GM19395 (cell line): ENCODE measurements around the gene GRIN2A.

Experiments
- ATAC-seq: cut with Tn5 transposase; IDR thresholded peaks from one replicate; pipeline ENCODE4 v1.9.1; 2021; ENCODE audit warnings: mild to moderate bottlenecking, moderate library complexity; ENCODE audit not compliant: unreplicated experiment

GRIN2A gene

DNA sequence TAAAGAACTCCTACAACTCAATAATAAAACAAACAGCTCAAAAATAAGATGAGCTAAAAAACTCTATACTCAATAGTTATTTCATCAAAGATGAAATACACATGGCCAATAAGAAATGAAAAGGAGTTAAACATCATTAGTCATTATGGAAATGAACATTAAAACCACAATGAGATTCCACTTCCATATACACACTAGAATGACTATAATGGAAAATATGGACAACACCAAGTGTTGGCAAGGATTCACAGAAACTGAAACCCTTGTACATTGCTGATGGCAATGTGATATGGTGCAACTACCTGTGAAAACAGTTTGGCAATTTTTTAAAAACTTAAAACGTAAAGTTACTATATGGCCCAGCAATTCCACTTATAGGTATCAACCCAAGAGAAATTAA, 91.4 kb downstream of the GRIN2A start:
- ATAC-seq, result no peak

DNA sequence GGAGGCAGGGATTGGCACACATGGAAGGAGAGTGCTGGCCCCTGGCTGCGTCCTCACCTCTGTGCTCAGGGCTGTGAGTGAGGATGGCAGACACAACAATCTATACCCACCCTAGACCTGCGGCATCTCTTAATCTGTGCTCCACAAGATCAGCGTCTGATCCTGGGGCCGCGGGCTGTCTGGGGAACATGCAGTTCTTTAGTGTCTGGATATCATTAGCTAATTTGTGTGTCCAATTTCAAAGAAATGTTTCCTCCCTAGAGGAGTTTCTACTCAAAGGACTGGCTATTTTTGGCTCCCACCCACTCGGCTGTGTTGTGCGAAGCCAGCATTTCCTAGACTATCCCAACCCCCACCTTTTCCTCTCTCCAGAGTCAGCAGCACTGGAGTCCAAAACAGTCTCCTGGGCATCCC, 93.8 kb downstream of the GRIN2A start:
- ATAC-seq, result no peak

DNA sequence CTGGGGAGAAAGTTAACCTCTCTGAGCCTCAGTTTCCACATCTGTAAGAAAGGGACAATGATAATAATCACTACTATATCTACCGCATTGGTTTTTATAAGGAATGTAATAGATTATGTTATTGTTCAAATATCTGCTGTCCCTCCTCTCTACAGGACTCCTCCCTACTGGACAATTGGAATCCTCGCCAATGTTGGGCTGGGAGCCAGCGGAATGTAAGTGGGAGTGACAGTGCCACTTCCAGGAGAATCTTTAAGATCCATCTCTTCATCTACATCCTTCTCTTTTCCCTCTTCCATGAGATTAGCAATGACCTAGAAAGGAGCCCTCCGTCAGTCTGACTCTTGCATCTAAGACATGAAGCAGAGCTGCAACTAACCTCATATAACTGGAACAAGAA, 95.1 kb downstream of the GRIN2A start:
- no peak for ATAC-seq

DNA sequence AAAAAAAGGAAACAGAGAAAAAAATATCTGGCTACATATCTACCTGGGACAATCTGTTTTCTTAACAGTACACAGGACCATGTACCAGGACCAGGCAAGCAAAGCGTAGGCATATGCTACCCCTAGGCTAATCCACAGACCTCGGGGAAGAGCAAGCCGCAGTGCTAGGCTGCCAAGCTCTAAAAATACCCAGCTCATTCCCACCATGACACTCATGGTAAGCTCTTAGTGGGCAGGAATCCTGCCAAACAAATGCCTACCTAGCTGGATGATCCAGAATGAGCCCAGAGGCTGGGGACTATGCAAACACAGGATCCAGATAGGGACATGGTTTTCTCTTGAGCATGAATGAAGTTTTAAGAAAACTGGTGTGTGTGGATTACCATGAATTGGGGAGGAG, 95.6 kb downstream of the GRIN2A start:
- no peak for ATAC-seq

DNA sequence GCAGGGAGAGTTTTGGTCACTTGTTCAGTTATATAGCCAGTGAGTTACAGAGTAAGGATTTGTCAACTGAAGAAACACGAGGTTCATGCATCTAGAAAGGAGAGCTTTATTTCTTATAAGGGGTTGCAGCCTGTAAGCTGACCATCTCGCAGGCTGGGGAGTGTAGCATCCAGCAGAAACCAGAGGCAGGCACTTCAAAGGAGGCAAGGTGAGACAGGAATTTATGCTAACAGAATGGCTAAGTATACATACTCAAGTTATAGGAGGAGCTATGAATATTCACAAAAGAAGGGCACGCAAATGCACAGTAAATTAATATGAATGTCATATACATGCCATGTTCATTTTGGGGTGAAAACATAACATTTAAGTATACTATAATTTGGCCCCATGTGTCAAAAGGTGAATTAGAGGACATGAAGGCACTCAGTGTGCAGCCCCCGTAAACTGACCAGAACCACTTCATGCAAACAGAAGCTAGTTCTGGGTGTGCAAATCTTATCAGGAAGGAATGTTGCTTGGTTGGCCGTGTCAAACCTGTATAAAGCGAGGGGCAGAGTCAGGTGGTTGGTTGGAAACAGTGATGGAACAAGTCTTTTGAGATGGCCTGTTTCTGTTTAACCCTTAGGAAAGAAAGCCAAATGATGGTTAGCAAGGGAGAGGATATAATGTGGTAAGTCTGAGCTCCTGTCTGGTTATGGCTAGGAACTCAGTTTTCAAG, 97.0 kb downstream of the GRIN2A start:
- ATAC-seq, result no peak

DNA sequence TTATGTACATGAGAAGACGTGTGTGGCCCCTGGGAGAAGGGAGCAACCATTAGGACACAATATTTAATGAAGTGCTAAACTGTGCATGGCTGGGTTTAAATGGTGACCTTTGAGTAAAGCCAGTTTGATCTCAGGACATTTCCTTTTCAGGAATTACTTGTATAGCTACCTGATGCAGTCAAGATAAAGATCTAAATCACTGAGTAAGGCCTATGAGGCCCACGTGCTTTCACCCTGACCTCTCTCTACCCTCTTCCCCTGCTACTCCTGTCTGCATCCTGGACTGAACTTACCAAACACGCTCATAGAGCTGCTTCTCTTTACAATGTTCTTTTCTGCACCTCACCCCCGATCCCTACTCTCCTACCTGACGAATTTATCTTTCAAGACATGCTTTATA, 98.9 kb downstream of the GRIN2A start:
- no peak for ATAC-seq

DNA sequence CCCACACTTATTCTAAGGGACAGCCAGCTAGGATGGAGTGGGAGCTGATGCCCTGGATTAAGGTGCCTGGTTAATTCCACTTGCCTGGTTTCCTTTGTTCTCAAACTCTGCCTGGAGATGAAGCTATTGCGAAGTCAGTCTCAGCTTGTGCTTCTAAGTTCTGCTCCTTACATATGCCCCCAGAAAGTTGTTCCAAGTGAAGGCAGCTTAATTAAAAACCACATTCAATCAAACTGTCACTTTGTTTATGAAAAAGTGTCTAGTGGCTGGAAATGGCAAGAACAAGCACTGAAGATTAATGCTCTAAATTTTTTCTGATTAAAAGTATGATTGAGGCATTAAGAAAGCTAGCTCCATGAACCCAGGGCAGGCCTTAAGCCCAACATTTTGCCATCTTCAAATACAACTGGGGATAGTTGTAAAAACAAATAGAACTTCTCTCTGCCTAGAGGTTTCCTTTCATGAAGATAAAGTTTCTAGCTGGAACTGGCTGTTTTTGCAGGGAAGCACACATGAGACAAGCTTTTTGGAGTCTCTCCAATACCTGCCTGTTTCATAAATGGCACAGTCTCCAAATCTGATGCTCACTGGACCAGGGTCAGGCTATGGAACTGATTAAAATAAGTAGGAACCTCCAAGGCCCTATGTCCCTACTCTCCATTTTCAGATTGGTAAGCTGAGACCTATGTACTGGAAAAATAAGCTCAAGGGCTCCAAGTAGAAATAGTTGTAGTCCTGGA, 100.9 kb downstream of the GRIN2A start:
- no peak for ATAC-seq

DNA sequence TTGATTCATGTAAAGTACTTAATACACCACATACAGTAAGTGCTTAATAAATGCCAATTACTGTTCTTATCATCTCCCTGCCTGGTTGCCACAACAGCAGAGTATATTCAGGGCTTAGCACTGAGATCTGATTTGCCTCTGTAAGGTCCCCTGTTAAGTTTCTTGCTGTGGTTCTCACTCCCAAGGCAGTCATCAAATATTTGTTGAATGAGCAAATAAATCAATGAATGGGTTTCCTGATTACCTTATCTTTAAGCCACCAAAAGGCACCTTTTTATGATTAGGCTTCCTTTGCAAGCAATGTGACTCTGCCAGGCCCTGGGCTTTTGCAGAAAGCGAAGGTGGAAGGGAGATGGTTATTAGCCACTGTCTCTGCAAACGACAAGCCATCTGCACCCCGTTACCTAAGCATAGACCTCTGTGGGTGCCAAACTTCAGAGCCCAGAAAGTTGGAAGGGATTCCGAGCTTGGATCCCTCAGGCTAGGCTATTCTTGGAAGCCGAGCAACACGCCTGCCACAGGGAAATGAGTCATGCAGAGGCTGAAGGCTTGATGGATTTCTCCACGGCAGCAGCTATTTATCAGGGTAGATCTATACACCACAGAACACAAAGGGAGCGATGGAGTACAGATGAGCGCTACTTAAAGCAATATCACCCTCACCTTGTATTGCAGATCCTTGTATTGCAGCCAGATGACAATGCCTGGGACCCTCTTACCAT, 102.0 kb downstream of the GRIN2A start:
- ATAC-seq, result no peak

DNA sequence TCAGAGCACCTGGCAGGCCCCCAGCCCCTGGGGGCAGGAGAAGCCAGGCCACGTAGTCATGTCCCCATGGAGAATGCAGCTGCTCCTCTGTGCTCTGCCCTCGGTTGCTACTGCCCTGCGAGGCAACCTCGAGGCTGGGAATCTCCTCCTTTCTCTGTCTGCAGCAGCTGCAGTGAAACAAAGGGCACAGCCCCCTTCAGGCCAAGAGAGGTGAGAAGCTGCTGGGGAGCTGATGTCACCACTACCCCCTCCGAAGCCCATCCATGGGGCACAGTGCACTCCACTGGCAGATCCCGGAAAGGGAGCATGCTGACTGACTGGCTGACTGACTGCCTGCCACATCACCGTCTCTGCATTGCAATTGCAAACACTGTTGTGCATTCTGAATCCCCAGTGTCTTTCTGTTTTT, 103.7 kb downstream of the GRIN2A start:
- ATAC-seq, result no peak

DNA sequence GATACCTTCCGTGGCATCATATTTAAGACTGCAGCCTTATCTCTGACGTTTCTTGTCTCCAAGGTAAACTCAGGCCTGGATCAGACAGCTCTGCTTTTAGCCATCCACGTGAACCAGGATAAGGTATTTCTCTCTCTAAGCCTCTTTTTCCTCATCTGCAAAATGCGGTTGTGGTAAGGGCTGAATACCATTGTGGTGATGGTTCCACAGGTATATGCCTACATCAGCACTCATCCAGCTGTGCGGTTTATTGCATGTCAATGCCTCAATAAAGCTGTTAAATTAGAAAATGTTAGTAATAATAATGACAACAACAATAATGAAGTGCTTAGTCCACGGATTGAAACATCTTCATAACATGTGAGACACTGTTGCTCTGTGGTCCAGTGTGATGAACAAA, 104.4 kb downstream of the GRIN2A start:
- no peak for ATAC-seq

DNA sequence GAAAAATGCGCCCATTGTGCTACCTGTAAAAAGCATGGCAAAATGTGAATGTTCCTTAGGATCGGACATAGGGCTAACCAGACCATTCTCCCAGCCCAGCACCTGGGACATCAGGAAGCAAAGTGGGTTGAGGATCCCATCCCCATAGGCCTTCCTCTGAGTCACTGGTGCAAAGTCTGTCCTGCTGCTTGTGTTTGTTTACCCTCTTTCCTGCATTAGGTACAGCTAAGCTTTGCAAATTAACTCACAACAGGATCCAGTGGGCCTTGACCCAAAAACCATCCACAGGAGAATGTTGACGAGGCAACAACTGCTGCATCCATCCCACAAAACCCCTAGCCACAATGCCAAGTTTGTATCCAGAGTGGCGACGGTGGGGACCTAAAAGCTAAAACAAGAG, 106.2 kb downstream of the GRIN2A start:
- ATAC-seq, result no peak

DNA sequence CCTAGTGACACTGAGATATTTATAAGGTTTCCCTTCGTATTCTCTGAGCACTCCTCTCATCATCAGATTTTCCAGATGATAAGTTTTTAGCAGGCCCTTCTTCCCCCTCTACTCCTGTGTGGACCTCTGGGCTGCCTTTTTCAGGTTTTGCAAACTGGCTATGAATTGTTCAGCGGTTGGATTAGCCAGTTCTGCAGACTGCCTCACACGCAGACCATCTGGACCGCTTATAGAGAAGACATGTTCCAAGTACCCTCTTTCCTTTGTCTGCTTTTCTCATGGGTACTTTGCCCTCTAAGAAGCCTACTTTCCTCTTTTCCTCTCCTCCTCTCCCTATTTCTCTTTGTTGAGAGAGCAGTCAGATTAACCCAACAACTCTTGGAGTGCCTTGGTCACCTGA, 111.6 kb downstream of the GRIN2A start:
- ATAC-seq, result no peak

DNA sequence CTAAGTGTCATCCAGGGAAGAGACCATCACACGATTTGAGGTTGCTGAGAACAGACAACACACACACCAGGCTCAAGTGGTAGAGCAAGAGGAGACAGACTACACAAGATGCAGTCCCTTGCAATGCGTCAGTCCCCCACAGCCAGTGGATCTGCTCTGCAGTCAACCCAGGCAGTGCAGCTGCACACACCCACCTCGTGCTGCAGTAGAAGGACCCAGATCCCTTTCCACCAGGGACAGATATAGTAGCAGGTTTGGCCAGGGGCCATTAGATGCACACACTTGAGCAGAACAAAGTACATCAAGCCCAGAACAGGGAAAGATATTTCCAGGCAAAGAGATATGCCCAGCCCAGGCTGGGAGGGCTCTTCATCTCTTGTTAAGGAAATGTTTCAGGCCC, 112.9 kb downstream of the GRIN2A start:
- no peak for ATAC-seq

DNA sequence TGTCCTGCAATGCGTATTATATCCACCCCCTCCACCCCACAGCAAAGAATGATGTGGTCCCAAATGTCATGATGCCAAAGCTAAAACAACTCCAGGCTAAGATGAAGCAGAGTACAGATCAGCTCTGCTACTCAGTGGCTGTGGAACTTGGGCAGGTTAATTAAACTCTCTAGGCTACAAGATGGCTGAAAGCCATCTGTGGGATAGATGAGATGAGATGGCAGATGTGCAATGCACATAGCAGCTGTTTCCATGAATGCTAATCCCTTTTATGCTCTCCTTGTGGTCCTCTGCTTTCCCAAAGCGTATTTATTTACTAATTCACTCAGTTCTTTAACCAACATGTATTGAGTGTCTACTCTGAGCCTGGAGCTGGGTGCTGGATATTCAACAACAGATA, 114.4 kb downstream of the GRIN2A start:
- ATAC-seq, result no peak

DNA sequence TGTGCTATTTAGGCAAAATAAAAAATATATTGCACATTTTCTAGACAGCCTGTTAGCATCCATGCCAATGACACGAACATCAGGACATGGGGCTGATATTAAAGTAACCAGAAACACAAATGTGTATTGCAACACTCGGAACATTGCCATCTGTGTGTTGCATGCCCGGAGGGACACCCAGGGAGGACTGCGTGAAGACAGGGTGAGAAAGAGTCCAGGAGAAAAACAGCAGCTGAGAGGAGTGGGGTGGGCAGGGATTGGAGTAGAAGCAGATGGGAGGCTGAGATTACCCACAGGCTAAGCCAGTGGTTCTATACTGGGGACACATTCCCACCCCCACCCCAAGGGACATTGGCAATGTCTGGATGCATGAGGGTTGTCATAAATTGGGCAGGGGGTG, 114.8 kb downstream of the GRIN2A start:
- ATAC-seq, result no peak

DNA sequence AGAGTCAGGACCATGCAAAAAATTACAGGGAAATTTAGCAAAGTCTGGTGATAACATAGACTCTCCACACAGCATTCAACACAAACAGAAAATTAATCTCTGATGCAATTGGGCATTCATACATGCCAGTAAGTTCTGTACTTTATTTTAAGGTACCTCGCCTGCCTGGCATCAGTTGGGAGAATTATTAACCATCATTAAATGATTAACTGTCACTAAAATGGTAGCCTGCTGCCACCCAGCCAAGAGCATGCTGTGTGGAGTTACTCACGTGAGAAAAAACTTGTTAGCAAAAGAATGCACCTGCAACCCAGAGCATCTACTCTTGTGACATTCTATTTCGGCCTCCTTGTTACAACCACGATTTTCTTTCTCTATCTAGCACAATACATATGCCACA, 117.2 kb downstream of the GRIN2A start:
- ATAC-seq, result no peak

DNA sequence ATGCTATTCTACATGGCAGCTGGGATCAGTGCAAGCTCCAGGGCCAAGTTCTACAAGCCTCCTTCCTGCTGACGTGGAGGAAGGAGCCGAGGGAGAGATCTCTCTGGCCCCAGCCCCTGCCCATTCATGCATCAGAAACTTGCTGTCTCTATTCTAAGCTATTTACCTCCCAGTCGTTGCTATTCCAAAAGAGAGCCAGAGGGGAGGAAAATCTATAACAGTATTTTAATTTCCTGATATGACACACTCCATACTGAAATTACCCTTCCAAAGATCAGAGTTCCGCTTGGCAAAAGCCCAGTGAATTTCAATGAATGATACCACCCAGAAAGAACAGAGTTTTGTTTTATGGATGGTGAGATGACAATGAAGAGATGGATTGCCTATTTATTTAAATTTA, 133.4 kb downstream of the GRIN2A start:
- ATAC-seq, result no peak

DNA sequence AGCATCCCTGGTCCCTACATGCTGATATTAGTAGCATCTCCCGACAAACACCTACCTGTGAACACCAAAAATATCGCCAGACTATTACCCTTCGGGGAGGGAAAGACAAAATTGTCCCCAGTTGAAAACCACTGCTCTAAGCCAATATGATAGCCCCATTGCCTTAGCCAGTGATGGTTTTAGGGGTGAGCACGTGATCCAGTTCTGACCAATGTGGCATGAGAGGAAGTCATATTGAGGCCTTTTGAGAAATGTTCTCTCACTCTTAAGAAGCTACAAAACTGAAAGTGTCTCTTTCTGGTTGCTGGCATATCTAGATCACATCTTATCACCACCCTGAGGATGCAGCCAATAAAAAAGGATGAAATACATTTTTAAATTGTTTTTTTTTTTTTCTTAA, 136.3 kb downstream of the GRIN2A start:
- no peak for ATAC-seq

DNA sequence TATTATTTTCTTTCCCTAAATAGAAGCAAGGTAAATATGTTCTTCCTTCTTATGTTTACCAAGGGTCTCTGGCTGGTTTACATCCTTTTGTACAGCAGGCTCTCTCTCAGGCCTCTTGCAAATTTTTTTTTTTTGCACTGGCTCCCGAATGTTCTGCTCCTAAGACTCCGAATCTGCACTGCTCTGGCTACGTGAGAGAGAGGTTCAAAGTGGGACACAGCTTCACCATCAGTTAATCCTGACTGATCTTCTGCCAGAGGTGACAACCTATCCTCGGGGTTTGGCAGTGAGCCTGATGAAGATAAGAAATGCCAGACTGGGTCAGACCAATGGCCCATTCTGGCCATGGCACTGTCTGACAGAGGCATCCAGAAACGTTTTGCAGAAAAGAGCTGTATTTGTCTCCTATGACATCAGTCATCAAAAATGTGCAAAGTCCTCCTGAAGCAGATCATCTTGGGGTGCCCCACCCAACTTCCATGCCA, 136.9 kb downstream of the GRIN2A start:
- no peak for ATAC-seq

DNA sequence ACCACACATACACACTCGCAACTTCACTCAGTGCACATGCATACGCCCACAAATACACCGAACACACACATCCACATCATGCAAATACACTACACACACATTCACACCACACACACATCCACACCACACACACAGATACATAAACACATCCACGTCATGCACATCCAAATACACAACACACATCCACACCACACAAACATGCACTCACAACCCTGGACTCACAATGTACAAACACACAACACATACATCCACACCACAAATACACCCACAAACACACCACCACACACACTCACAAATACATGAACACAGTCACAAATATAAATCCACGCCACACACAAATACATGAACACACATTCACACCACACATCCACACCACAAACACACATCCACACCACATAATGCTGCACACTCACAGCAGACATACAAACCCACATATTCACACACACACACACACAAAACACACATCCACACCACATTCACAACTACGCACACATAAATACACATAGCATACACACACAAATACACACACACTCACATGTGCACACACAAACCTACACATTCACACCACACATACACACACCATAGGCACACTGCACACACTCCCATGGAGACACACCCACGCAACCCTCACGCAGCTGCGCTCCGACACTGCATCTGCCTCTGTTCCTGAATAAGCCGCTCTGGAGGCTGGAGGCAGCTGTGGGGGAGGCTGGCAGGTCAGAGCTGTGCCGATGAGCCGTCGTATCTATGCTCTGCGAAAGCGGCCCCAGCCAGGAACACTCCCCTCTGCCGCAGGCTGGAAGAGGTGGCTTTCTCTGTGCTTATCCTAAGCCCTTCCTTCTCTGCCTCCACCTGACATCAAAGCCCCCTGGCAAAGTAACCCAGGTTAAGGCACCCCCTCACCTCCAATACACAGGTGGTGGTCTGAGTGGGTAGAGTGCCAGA, 141.8 kb downstream of the GRIN2A start:
- no peak for ATAC-seq
